ENCODE data around the gene C12orf57.

DNA sequence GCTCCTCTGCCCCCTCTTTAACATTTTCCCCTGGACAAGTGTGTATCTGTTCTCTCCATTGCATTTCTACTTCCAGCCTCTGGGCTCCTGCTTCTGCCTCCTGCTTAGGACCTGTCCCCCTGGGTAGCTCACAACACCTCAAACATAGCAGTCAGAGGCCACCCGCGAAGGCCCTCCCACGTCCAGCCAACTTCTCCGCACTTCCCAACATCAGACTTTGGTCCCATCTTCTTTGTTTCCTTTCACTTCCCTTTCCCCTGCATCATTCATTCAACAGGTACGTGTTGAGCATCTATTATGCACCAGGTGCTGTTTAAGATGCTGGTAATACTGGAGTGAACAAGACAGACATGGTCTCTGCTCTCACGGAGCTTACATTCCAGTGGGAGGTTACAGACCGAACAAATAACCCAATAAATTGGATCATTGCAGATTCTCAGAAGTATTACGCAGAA is 3.1 kb downstream of the C12orf57 start:
- TF ChIP-seq, protein P1, sequence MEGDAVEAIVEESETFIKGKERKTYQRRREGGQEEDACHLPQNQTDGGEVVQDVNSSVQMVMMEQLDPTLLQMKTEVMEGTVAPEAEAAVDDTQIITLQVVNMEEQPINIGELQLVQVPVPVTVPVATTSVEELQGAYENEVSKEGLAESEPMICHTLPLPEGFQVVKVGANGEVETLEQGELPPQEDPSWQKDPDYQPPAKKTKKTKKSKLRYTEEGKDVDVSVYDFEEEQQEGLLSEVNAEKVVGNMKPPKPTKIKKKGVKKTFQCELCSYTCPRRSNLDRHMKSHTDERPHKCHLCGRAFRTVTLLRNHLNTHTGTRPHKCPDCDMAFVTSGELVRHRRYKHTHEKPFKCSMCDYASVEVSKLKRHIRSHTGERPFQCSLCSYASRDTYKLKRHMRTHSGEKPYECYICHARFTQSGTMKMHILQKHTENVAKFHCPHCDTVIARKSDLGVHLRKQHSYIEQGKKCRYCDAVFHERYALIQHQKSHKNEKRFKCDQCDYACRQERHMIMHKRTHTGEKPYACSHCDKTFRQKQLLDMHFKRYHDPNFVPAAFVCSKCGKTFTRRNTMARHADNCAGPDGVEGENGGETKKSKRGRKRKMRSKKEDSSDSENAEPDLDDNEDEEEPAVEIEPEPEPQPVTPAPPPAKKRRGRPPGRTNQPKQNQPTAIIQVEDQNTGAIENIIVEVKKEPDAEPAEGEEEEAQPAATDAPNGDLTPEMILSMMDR (IDR thresholded peaks at IDR 0.05; ENCODE audit: insufficient read depth, low read length) = no peak
- TF ChIP-seq, protein P2, sequence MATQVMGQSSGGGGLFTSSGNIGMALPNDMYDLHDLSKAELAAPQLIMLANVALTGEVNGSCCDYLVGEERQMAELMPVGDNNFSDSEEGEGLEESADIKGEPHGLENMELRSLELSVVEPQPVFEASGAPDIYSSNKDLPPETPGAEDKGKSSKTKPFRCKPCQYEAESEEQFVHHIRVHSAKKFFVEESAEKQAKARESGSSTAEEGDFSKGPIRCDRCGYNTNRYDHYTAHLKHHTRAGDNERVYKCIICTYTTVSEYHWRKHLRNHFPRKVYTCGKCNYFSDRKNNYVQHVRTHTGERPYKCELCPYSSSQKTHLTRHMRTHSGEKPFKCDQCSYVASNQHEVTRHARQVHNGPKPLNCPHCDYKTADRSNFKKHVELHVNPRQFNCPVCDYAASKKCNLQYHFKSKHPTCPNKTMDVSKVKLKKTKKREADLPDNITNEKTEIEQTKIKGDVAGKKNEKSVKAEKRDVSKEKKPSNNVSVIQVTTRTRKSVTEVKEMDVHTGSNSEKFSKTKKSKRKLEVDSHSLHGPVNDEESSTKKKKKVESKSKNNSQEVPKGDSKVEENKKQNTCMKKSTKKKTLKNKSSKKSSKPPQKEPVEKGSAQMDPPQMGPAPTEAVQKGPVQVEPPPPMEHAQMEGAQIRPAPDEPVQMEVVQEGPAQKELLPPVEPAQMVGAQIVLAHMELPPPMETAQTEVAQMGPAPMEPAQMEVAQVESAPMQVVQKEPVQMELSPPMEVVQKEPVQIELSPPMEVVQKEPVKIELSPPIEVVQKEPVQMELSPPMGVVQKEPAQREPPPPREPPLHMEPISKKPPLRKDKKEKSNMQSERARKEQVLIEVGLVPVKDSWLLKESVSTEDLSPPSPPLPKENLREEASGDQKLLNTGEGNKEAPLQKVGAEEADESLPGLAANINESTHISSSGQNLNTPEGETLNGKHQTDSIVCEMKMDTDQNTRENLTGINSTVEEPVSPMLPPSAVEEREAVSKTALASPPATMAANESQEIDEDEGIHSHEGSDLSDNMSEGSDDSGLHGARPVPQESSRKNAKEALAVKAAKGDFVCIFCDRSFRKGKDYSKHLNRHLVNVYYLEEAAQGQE (IDR thresholded peaks at IDR 0.05; ENCODE audit: insufficient replicate concordance, low read depth) = no peak
